Measurements from ENCODE around the gene CPPED1. TPM values are rescaled to one million over a fixed set of nuclear protein-coding genes. Genes with fewer than 3 reads are reported as not detected.

Gene CPPED1
- total RNA-seq, 1 donor from 2014 or later, result 15.2 TPM

- TF ChIP-seq CTCF (conservative IDR thresholded peaks at IDR 0.05), result no peak
- DNase-seq (ENCODE audit: extremely low spot score, unreplicated experiment), result no peak
- no peak overlapping the region for H3K4me3 Mint-ChIP-seq
Measured at GRCh38 chr16:12716658-12717057, 87.0 kb downstream of the CPPED1 start.

GRCh38 chr16:12709807-12710206 is 93.9 kb downstream of the CPPED1 start:
- H3K27ac Mint-ChIP-seq, result no peak overlapping the region
- peaks cover 2% of the 10 kb centered on the region for H3K9me3 Mint-ChIP-seq
- TF ChIP-seq CTCF (conservative IDR thresholded peaks at IDR 0.05), result no peak
- H3K36me3 Mint-ChIP-seq, result peaks cover 5% of the 10 kb centered on the region
- H3K27me3 Mint-ChIP-seq, result no peaks in the 10 kb centered on the region
- no peak for DNase-seq (ENCODE audit: extremely low spot score, unreplicated experiment)
- H3K4me3 Mint-ChIP-seq, result no peak overlapping the region
- no peaks in the 10 kb centered on the region for H3K4me1 Mint-ChIP-seq (ENCODE audit: unreplicated experiment)

More at GRCh38 chr16:12716658-12717057, 87.0 kb downstream of the CPPED1 start:
- peaks cover 5% of the 10 kb centered on the region for H3K36me3 Mint-ChIP-seq
- no peak overlapping the region for H3K27ac Mint-ChIP-seq
- no peaks in the 10 kb centered on the region for H3K4me1 Mint-ChIP-seq (ENCODE audit: unreplicated experiment)
- peaks cover 6% of the 10 kb centered on the region for H3K9me3 Mint-ChIP-seq
- no peaks in the 10 kb centered on the region for H3K27me3 Mint-ChIP-seq

DNA sequence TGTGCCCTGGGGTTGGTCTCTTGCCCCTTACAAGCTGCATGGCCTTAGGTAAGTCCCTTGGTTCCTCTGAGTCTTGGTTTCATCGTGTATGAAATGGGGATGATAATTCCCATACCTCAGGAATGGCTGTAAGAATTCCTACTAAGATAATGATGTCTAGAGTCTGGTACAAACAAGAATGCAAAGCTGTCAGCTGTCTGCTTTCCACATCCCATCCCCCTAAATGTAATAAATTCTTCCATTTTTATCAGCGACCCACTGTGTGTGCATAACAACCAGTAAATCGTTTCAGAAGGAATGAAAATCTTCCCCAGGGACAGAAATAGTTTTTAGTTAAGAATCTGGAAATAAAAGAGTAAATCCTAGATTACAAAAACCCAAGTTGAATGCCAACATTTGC is 95.4 kb downstream of the CPPED1 start:
- Mint-ChIP-seq H3K4me3 (no peak overlapping the region), H3K27ac (no peak overlapping the region), H3K4me1 (ENCODE audit: unreplicated experiment) (no peaks in the 10 kb centered on the region), H3K36me3 (peaks cover 4% of the 10 kb centered on the region), H3K9me3 (no peaks in the 10 kb centered on the region), H3K27me3 (no peaks in the 10 kb centered on the region)
- DNase-seq (ENCODE audit: extremely low spot score, unreplicated experiment), result no peak
- TF ChIP-seq CTCF (conservative IDR thresholded peaks at IDR 0.05), result no peak

DNA sequence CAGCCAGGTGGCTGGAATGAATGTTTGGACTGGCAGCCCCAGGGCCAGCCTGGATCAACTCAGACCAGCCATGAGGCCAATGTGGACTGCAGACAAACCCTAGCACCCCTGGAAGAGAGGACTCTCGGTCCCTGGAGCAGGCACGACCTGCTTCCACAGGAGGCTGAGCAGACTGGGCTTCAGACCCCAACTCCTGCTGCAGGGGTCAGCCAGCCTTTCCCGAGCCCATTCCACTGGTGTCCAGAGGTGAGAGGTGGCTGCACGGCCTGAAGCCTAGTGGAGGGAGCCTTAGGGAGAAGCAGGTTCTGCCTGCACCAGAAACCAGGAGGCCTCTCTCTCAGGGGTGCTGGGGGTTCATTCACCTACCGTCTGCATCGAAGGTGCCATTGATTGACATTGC is 97.1 kb downstream of the CPPED1 start:
- peaks cover 4% of the 10 kb centered on the region for H3K36me3 Mint-ChIP-seq
- TF ChIP-seq CTCF (conservative IDR thresholded peaks at IDR 0.05), result no peak
- H3K9me3 Mint-ChIP-seq, result no peaks in the 10 kb centered on the region
- H3K4me1 Mint-ChIP-seq (ENCODE audit: unreplicated experiment), result no peaks in the 10 kb centered on the region
- no peak for DNase-seq (ENCODE audit: extremely low spot score, unreplicated experiment)
- H3K27ac Mint-ChIP-seq, result no peak overlapping the region
- no peak overlapping the region for H3K4me3 Mint-ChIP-seq
- no peaks in the 10 kb centered on the region for H3K27me3 Mint-ChIP-seq

DNA sequence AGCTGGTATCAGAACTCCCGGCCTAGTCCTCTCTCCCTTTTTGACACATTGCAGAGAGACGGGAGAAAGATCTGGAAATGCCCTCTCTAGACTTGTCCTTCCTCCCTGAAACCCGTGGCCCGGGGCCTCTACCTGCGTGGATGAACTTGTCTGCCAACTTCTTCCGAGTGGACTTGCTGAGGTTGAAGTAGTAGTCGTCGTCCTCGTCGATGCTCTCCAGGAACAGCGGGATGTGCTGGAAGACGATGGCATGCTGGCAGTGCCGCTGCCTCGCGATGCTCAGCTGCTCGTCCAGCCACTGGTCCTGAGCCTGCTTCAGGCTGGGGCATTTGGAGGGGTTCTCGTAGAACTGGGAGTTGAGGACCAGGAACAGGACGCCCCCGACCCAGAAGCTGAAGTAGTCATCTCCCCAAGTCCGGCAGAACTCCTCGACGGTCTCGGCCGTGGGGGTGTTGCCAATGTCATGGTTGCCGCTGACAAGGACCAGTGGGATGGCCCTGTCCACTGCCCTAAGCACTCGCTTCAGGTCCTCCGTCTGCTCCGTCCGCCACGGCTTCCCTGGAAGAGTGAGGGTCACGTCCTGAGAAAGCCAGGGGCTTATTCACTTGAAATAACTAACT is 99.1 kb downstream of the CPPED1 start:
- H3K27ac Mint-ChIP-seq, result no peak overlapping the region
- no peak overlapping the region for H3K4me3 Mint-ChIP-seq
- no peaks in the 10 kb centered on the region for H3K9me3 Mint-ChIP-seq
- H3K4me1 Mint-ChIP-seq (ENCODE audit: unreplicated experiment), result no peaks in the 10 kb centered on the region
- TF ChIP-seq CTCF (conservative IDR thresholded peaks at IDR 0.05), result no peak
- peaks cover 8% of the 10 kb centered on the region for H3K36me3 Mint-ChIP-seq
- DNase-seq (ENCODE audit: extremely low spot score, unreplicated experiment), result no peak
- no peaks in the 10 kb centered on the region for H3K27me3 Mint-ChIP-seq

- no peak for DNase-seq (ENCODE audit: extremely low spot score, unreplicated experiment)
- H3K27me3 Mint-ChIP-seq, result no peaks in the 10 kb centered on the region
- no peak overlapping the region for H3K27ac Mint-ChIP-seq
- no peaks in the 10 kb centered on the region for H3K4me1 Mint-ChIP-seq (ENCODE audit: unreplicated experiment)
- no peaks in the 10 kb centered on the region for H3K9me3 Mint-ChIP-seq
- no peak overlapping the region for H3K4me3 Mint-ChIP-seq
- TF ChIP-seq CTCF (conservative IDR thresholded peaks at IDR 0.05), result no peak
- peaks cover 8% of the 10 kb centered on the region for H3K36me3 Mint-ChIP-seq
Measured at GRCh38 chr16:12703935-12704334, 99.8 kb downstream of the CPPED1 start.
